ENCODE results near the gene SLC24A4.

Gene SLC24A4

DNA sequence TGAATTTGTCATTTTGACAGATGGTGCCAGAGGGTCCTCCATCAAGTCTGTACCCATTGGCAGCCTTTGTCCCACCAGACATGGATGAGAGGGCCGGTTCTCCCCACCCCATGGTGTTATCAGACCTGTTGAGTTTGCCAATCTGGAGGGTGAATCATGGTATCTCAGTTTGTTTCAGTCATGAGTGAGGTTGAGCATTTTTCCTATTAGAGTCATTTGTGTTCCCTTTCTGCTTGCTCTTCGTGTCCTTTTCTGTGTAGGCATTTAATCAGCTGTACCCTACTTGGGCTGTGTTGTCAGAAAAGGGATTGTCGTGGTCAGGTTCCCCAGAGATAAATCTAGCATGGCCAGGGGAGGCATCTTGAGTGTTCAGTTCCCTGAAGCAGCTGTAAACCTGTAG, 30.5 kb downstream of the SLC24A4 start:
- H3K4me2 ChIP-seq (ENCODE audit: low read depth, low read length, poor library complexity, severe bottlenecking): no peak overlapping the region
- no peaks in the 10 kb centered on the region for H3K36me3 ChIP-seq (ENCODE audit: insufficient read depth, low read length)
- H3K4me1 ChIP-seq (ENCODE audit: insufficient read depth, low read length, poor library complexity, severe bottlenecking): no peaks in the 10 kb centered on the region
- no peaks in the 10 kb centered on the region for H3K27me3 ChIP-seq (ENCODE audit: insufficient read depth, low read length, poor library complexity, severe bottlenecking)
- H3K79me2 ChIP-seq (ENCODE audit: insufficient read depth, low read length): no peaks in the 10 kb centered on the region
- H4K20me1 ChIP-seq (ENCODE audit: insufficient read depth, low read length, poor library complexity, severe bottlenecking): no peaks in the 10 kb centered on the region
- H3F3A ChIP-seq (ENCODE audit: low read depth): no peaks in the 10 kb centered on the region
- no peak overlapping the region for H3K4me3 ChIP-seq (ENCODE audit: low read length, poor library complexity, severe bottlenecking)
- TF ChIP-seq EZH2phosphoT487 (IDR thresholded peaks at IDR 0.05; ENCODE audit: borderline replicate concordance): no peak
- TF ChIP-seq, protein P1, sequence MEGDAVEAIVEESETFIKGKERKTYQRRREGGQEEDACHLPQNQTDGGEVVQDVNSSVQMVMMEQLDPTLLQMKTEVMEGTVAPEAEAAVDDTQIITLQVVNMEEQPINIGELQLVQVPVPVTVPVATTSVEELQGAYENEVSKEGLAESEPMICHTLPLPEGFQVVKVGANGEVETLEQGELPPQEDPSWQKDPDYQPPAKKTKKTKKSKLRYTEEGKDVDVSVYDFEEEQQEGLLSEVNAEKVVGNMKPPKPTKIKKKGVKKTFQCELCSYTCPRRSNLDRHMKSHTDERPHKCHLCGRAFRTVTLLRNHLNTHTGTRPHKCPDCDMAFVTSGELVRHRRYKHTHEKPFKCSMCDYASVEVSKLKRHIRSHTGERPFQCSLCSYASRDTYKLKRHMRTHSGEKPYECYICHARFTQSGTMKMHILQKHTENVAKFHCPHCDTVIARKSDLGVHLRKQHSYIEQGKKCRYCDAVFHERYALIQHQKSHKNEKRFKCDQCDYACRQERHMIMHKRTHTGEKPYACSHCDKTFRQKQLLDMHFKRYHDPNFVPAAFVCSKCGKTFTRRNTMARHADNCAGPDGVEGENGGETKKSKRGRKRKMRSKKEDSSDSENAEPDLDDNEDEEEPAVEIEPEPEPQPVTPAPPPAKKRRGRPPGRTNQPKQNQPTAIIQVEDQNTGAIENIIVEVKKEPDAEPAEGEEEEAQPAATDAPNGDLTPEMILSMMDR (conservative IDR thresholded peaks at IDR 0.05; ENCODE audit: low read length): no peak
- no peak overlapping the region for H2AFZ ChIP-seq (ENCODE audit: low read length)
- H3K9me3 ChIP-seq (ENCODE audit: insufficient read depth, low read depth, low read length): no peaks in the 10 kb centered on the region
- H3K9ac ChIP-seq (ENCODE audit: low read depth, low read length, poor library complexity, severe bottlenecking): no peak overlapping the region
- no peaks in the 10 kb centered on the region for H3K9me2 ChIP-seq (replicated peaks; ENCODE audit: low read depth, low read length)

DNA sequence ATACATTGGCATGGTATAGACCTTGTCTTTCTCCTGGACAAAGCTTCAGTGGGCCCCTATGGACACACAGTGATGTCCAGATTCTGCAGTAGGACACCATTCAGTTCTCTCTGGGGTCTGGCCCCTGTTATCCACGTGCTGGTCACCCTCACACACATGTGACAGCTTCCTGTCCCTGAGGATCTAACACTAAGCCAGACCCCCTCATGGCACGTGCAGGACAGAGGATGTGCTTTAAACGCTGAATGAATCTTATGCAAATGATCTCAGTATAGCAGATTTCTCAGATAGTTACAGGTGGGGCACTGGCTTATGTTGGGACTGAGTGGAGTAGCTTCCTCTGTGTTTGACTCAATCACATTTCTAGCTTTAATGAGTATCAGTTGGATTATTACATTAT, 33.7 kb downstream of the SLC24A4 start:
- TF ChIP-seq, protein P1 (conservative IDR thresholded peaks at IDR 0.05; ENCODE audit: low read length): no peak
- TF ChIP-seq EZH2phosphoT487 (IDR thresholded peaks at IDR 0.05; ENCODE audit: borderline replicate concordance): no peak
- no peak overlapping the region for H3K4me3 ChIP-seq (ENCODE audit: low read length, poor library complexity, severe bottlenecking)

DNA sequence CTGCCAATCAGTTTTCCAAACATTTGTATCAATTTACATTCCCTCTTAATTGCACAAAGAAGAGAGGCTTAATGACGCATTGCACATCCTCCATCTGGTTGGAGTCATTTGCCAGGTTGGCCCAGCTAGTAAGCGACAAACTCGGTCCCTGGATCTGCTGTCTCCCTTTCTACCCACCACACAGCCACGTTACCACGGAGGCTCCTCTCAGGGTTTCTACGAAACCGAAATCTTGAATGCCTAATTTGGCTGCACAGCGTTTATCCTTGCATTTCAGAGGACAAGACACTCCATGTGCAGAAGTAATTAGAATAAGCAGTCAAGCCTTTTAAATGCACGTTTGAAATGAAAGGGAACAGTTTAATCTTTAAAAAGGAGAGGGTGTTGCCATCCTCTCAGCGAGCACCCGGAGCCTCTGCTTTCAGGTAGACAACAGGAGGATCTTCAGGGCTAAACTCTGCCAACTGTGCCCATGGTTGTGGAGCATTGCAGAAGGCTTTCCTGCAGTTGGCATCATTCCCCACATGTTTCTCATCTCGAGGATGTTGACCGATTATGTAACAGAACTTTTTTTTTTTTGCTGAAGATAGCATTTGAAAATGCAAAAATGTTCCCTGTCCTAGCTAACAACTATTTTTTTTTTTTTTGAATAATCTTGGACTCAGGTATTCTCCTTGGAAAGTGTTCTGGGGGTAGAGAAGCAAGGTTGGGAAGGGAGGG, 37.8 kb downstream of the SLC24A4 start:
- no peak overlapping the region for H3K4me2 ChIP-seq (ENCODE audit: low read depth, low read length, poor library complexity, severe bottlenecking)

More for the DNA sequence above, 33.7 kb downstream of the SLC24A4 start:
- Histone ChIP-seq H4K20me1 (ENCODE audit: insufficient read depth, low read length, poor library complexity, severe bottlenecking) (no peaks in the 10 kb centered on the region), H3F3A (ENCODE audit: low read depth) (no peaks in the 10 kb centered on the region), H3K9me3 (ENCODE audit: insufficient read depth, low read depth, low read length) (no peaks in the 10 kb centered on the region), H3K36me3 (ENCODE audit: insufficient read depth, low read length) (no peaks in the 10 kb centered on the region), H3K4me2 (ENCODE audit: low read depth, low read length, poor library complexity, severe bottlenecking) (no peak overlapping the region), H3K27me3 (ENCODE audit: insufficient read depth, low read length, poor library complexity, severe bottlenecking) (no peaks in the 10 kb centered on the region), H3K4me1 (ENCODE audit: insufficient read depth, low read length, poor library complexity, severe bottlenecking) (no peaks in the 10 kb centered on the region), H3K79me2 (ENCODE audit: insufficient read depth, low read length) (no peaks in the 10 kb centered on the region), H2AFZ (ENCODE audit: low read length) (no peak overlapping the region), H3K9me2 (replicated peaks; ENCODE audit: low read depth, low read length) (no peaks in the 10 kb centered on the region), H3K9ac (ENCODE audit: low read depth, low read length, poor library complexity, severe bottlenecking) (no peak overlapping the region)

More for the DNA sequence above, 37.8 kb downstream of the SLC24A4 start:
- TF ChIP-seq EZH2phosphoT487 (IDR thresholded peaks at IDR 0.05; ENCODE audit: borderline replicate concordance): no peak
- TF ChIP-seq, protein P1 (conservative IDR thresholded peaks at IDR 0.05; ENCODE audit: low read length): no peak
- Histone ChIP-seq H2AFZ (ENCODE audit: low read length) (no peak overlapping the region), H3K9me2 (replicated peaks; ENCODE audit: low read depth, low read length) (no peaks in the 10 kb centered on the region), H3K4me1 (ENCODE audit: insufficient read depth, low read length, poor library complexity, severe bottlenecking) (no peaks in the 10 kb centered on the region), H4K20me1 (ENCODE audit: insufficient read depth, low read length, poor library complexity, severe bottlenecking) (no peaks in the 10 kb centered on the region), H3K9ac (ENCODE audit: low read depth, low read length, poor library complexity, severe bottlenecking) (no peak overlapping the region), H3F3A (ENCODE audit: low read depth) (no peaks in the 10 kb centered on the region), H3K27me3 (ENCODE audit: insufficient read depth, low read length, poor library complexity, severe bottlenecking) (no peaks in the 10 kb centered on the region), H3K79me2 (ENCODE audit: insufficient read depth, low read length) (no peaks in the 10 kb centered on the region), H3K4me3 (ENCODE audit: low read length, poor library complexity, severe bottlenecking) (no peak overlapping the region), H3K9me3 (ENCODE audit: insufficient read depth, low read depth, low read length) (no peaks in the 10 kb centered on the region), H3K36me3 (ENCODE audit: insufficient read depth, low read length) (no peaks in the 10 kb centered on the region)
